Medulla oblongata (tissue), 1 donor: Measurements from ENCODE around the gene COL18A1.
"Not testable (repeated sequence)": the region's sequence is repeated elsewhere in the genome, so short reads cannot be mapped to it uniquely, and the experiment has no call there.

Source experiments
- DNase-seq: peaks from one replicate; pipeline ENCODE4 v3.0.0-alpha.2; 2015; ENCODE audit errors: extremely low spot score

The COL18A1 gene

DNA sequence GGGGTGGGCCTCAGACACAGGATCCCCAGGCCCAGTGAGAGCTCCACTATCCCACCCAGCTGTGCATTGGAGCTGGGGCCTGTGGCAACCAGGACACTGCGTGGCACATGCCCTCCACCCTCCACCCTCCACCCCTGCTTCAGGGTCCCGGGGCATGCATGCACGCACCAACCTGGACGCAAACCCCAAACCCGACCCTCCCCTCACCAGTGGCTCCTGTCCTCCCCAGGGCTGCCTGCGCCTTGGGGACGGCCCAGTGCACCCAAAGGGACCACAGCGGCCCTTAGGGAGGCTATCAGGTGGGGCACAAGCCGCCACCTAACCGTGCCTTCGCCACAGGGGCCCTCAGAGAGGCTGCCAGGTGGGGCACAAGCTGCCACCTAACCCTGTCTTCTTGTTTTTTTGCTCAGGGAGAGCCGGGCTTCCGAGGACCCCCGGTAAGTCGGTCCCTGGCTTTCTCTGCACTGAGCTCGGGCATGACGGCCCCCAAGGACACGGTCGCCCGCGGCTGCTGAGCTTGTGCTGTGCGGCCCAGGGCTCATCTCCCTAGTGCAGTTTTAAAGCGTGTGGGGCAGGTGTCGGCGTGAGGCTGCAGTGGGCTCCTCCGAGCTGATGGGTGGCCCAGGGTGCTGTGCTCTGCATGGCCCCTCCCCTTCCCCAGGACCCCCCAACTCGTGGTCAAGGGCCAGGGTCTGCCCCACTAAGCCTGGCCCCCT is 89.3 kb downstream of the COL18A1 start:
- no peak for DNase-seq

DNA sequence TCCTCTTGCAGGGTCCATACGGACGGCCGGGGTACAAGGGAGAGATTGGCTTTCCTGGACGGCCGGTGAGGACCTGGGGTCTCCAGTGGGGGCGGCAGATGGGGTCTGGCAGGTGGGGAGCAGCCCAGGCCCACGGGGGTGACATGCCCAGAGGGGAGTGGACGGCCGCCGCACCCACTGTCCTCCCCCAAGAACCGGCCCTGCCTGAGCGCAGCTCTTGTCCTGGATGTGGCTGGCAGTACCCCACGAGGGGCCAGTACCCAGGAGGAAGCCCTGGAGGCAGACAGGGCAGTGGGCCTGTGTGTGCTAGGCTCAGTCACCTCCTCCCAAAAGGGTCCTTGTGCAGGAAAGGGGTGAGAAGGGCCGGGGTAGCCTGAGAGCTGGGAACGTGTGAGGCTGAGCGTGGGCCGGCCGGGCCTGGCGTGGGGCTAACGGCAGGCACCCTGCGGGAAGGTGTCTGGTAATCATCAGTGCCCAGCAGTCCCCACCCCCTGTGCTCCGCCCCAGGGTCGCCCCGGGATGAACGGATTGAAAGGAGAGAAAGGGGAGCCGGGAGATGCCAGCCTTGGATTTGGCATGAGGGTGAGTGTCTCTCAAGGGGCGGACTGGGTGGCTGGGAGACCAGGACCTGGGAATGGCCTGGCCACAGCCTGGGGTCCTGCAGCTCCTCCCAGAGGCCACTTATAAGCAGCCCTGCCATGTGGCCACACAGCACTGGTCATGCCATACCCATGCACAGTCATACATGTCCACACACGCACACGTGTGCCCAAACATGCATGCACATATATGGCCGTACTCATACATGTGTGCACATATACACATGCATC is 90.1 kb downstream of the COL18A1 start:
- DNase-seq, result no peak

- no peak for DNase-seq
Measured at GRCh38 chr21:45496151-45496967, 91.4 kb downstream of the COL18A1 start.

GRCh38 chr21:45496968-45497845 is 92.2 kb downstream of the COL18A1 start:
- DNase-seq, result no peak

DNA sequence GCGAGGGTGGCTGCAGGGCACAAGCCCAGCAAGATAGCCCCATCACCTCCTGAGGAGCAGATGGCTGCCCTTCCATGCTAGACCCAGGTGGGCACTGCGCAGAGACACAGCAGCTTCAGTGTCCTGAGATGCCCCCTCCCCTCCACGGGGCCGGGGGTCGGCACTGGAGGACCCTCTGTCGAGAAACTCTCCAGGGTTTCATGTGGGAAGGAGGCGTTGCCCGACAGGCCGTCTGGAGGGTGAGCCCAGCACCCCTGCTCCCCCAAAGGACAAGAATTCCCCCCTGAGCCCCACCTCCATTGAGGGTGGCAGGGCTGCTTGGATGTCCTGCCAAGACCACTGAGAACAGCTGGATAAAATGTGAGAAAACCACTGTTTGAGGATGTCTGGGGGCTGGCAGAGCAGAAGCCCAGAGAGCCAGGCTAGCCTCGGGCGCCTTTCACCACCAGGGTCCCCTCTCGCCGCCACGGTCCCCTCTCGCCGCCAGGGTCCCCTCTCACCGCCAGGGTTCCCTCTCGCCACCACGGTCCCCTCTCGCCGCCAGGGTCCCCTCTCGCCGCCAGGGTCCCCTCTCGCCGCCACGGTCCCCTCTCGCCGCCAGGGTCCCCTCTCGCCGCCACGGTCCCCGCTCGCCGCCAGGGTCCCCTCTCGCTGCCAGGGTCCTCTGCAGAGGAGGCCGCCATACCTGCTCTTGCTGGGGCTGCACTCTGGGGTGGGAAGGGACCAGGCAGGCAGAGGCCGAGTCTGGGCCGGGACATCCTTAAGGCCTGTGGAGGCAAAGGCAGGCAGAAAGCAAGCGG is 93.1 kb downstream of the COL18A1 start:
- no peak for DNase-seq

DNA sequence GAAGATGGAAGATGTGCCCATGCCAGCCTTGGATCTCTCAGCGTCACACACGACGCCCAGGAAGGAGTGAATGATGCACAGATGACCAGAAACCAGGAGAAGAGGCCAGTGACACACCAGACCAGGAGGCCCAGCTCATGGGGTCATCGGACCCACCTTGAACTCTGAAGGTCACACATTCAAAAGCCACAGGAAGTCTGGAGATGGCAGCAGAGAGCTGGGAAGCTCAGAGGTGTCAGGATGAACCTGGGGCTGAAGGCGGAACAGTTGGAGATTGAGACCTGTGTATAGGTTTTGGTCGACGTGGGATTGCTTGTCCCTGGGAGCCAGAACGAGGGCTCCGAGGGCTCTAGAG is 93.7 kb downstream of the COL18A1 start:
- no peak for DNase-seq

GRCh38 chr21:45499201-45499750 is 94.3 kb downstream of the COL18A1 start:
- no peak for DNase-seq

DNA sequence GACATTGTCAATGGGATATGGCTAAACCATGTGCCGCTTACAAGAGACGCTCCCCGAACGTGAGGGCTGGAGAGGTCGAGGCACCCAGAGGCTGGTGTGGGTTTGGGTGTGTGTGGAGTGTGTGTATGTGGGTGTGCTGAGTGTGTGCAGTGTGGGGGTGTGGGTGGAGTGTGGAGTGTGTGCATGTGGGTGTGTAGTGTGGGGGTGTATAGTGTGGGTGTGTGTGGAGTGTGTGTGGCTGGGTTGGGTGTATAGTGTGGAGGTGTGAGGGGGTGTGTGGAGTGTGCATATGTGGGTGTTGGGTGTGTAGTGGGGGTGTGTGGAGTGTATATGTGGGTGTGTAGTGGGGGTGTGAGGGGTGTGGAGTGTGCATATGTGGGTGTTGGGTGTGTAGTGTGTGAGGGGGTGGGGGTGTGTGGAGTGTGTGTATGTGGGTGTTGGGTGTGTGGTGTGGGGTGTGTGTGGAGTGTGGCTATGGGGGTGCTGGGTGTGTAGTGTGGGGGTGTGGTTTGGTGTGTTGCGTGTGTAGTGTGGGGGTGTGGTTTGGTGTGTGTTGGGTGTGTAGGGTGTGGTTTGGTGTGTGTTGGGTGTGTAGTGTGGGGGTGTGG is 95.1 kb downstream of the COL18A1 start:
- DNase-seq, result no peak

DNA sequence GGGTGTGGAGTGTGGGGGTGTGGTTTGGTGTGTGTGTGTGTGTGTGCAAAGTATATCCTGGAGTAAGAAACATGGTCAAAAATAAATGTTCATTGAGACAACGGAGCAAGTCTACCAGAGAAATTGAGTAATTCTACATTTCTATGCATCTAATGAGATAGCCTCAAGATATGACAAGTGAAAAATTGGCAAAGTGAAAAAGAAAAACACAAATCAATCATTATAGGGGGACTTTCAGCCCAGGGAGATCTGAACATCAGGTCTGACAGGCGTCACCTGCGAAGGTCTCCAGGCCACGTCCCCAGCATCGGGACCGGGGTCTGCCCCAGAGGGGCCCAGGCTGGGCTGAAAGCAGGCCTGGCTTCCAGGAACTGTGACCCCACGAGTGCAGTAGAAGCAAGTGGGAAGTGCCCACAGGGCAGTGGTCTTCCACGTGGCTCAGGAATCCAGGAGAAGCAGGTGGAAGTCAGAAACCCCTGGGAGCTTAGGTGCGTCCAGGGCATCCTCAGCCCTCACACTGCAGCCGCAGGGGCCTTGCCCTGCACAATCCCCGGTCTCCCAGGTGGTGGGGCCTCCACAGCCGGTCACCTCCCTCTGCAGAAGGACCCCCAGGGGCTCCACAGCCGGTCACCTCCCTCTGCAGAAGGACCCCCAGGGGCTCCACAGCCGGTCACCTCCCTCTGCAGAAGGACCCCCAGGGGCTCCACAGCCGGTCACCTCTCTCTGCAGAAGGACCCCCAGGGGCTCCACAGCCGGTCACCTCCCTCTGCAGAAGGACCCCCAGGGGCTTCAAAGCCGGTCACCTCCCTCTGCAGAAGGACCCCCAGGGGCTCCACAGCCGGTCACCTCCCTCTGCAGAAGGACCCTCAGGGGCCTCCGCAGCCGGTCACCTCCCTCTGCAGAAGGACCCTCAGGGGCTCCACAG is 96.4 kb downstream of the COL18A1 start:
- not testable (repeated sequence) for DNase-seq

DNA sequence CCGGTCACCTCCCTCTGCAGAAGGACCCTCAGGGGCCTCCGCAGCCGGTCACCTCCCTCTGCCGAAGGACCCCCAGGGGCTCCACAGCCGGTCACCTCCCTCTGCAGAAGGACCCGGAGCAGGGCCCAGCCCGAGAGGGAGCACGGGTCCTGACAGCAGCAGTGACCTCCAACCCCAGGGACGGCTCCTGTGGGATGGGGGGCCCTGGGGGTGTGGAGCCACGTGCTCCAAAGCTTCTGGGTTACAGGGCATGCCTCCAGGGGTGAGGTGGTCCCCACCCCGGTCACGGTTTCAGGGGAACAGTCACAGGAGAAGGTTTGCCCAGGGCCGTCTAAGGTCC is 97.0 kb downstream of the COL18A1 start:
- DNase-seq, result no peak

- no peak for DNase-seq
Measured at GRCh38 chr21:45502600-45502999, 97.6 kb downstream of the COL18A1 start.

GRCh38 chr21:45503226-45503625 is 98.3 kb downstream of the COL18A1 start:
- not testable (repeated sequence) for DNase-seq

DNA sequence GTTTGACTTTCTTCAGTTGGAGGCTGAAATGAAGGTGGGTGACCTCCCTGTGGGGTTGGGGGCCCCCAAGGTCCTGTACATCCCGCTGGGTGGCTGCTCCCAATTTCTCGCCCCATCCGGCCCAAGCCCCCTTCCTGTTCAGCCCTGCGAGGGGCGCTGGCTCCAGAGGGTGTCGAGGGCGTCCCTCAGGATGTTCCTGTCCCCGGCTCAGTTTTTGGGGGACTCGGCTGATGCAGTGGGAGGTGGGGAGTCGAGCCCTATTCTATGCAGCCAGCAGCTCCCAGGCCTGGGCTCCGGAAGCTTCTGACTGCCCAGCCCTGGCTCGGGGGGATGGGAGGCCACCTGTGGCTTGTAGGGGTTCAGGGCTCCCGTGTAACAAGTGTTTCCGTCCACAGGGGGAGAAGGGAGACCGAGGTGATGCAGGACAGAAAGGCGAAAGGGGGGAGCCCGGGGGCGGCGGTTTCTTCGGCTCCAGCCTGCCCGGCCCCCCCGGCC is 99.1 kb downstream of the COL18A1 start:
- DNase-seq, result no peak

DNA sequence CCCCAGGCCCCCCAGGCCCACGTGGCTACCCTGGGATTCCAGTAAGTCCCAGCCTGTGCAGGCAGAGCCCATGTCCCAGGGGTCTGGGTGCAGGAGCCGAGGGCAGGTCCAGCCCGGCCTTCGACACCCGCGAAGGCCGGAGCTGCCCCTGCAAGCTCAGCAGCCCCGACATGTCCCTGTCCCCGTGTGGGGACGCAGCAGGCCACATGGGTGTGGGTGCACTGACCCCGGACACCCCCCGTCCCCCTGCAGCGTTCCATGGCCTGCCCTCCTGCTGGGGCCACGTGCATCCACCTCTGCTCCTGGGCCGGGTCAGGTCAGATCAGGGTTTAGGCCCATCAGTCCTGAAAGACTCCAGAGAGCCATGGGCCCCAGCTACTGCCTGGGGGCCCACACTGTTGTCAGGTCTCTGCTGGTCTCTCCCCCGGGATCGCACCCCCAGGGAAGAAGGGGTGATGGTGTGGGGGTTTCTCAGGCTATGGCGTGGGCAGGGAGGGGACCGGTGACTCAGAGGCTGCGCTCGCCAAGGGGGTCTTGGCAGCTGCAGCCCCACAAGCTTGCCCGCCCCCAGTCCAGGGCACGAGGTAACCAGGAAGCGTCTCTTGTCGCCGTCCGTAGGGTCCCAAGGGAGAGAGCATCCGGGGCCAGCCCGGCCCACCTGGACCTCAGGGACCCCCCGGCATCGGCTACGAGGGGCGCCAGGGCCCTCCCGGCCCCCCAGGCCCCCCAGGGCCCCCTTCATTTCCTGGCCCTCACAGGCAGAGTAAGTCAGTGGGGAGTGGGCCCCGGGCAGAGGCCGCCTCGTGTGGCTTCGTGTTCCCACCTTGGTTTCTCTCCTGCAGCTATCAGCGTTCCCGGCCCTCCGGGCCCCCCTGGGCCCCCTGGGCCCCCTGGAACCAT is 99.8 kb downstream of the COL18A1 start:
- DNase-seq, result no peak

DNA sequence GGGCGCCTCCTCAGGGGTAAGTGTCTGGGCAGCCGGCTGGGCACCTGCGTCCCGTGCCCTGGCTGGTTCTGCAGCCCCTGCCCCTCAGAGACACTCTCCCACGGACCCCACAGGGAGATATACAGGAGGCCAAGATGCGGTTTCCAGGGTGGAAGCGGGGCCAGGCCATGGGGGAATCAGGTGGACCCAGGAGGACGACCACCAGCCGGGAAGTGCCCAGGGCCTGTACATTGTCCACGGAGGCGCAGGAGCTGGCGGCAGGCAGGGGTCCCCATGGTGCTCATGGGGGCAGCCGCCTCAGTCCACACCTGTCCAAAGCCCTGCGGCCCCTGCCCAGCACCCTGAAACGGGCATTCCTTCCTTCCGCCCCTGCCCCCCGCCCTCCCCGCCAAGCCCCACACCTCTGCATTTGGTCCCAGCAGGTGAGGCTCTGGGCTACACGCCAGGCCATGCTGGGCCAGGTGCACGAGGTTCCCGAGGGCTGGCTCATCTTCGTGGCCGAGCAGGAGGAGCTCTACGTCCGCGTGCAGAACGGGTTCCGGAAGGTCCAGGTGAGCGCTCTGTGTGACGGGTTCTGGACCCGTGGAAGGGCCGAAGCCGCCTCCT is 100.6 kb downstream of the COL18A1 start:
- no peak for DNase-seq

- no peak for DNase-seq
Measured at GRCh38 chr21:45506241-45506817, 101.4 kb downstream of the COL18A1 start.
